OCI-LY7 (cell line): ENCODE results near the gene FNDC5. TPM values are rescaled to one million over a fixed set of nuclear protein-coding genes. Genes with fewer than 3 reads are reported as not detected.

Experiments used
- BruUV-seq: library from RNA; stranded (reverse); fragments of 400-500 nt; replicated peaks from 2 replicates; lab custom pipeline; 2021; lab: Mats Ljungman, UMichigan
- CTCF ChIA-PET: fragments of 300-600 bp; sonication (Branson Sonifier 250); formaldehyde crosslinking; loops from one replicate; lab custom pipeline; 2022; ENCODE audit warnings: antibody characterized with exemption; ENCODE audit not compliant: unreplicated experiment; lab: Charles Lee
- POLR2A ChIA-PET: fragments of 300-600 bp; sonication (Branson Sonifier 250); formaldehyde crosslinking; loops from one replicate; lab custom pipeline; 2022; ENCODE audit warnings: antibody characterized with exemption; lab: Charles Lee
- DNase-seq: peaks from one replicate; pipeline ENCODE4 v3.0.0-alpha.2; 2015; ENCODE audit warnings: low spot score
- H2AFZ ChIP-seq: fragments of 200-600 bp; sonication (generic), shearing (Covaris generic); 2 replicates; pipeline ENCODE4 v1.6.1; 2014; ENCODE audit warnings: mild to moderate bottlenecking, antibody characterized with exemption, low read length, moderate library complexity
- H3K27ac ChIP-seq: fragments of 200-600 bp; sonication (generic); 2 replicates; pipeline ENCODE4 v1.5.1; 2014; ENCODE audit warnings: mixed run types, low read depth, mild to moderate bottlenecking, moderate library complexity, low read length, inconsistent platforms; ENCODE audit not compliant: poor library complexity, severe bottlenecking
- H3K36me3 ChIP-seq: fragments of 200-600 bp; sonication (generic); 2 replicates; pipeline ENCODE4 v1.6.1; 2014; ENCODE audit warnings: mild to moderate bottlenecking, antibody characterized with exemption, low read length, moderate library complexity, mixed read lengths; ENCODE audit not compliant: insufficient read depth
- H3K4me1 ChIP-seq: fragments of 200-600 bp; sonication (generic); 2 replicates; pipeline ENCODE4 v1.5.1; 2014; ENCODE audit warnings: mild to moderate bottlenecking, low read length; ENCODE audit not compliant: insufficient read depth, poor library complexity, severe bottlenecking
- H3K4me2 ChIP-seq: fragments of 200-600 bp; sonication (generic); 2 replicates; pipeline ENCODE4 v1.6.1; 2014; ENCODE audit warnings: mild to moderate bottlenecking, low read length
- H3K4me3 ChIP-seq: fragments of 200-600 bp; sonication (generic); 2 replicates; pipeline ENCODE4 v1.5.1; 2014; ENCODE audit warnings: mild to moderate bottlenecking, low read depth, low read length; ENCODE audit not compliant: poor library complexity, severe bottlenecking
- H3K79me2 ChIP-seq: fragments of 200-600 bp; sonication (generic); 2 replicates; pipeline ENCODE4 v1.6.1; 2016; ENCODE audit warnings: low read depth, mild to moderate bottlenecking, low read length, moderate library complexity, mixed read lengths; ENCODE audit not compliant: insufficient read depth
- H3K9me2 ChIP-seq: fragments of 200-600 bp; sonication (generic); 2 replicates; pipeline ENCODE4 v1.6.1; 2016; ENCODE audit warnings: mild to moderate bottlenecking, low read length, mixed read lengths; ENCODE audit not compliant: insufficient read depth
- H3K9me3 ChIP-seq: fragments of 200-600 bp; sonication (generic); 2 replicates; pipeline ENCODE4 v1.6.1; 2014; ENCODE audit warnings: mild to moderate bottlenecking, mixed run types, low read length, mixed read lengths
- H4K20me1 ChIP-seq: fragments of 200-600 bp; sonication (generic); 2 replicates; pipeline ENCODE4 v1.6.1; 2014; ENCODE audit warnings: mild to moderate bottlenecking, antibody characterized with exemption, low read length, moderate library complexity, mixed read lengths; ENCODE audit not compliant: insufficient read depth
- CTCF ChIP-seq: fragments of 200-600 bp; sonication (generic); conservative IDR thresholded peaks from 2 replicates; pipeline ENCODE4 v1.5.1; 2014; ENCODE audit warnings: mild to moderate bottlenecking, antibody characterized with exemption, low read length, moderate library complexity, mixed read lengths
- EZH2phosphoT487 ChIP-seq: fragments of 200-600 bp; sonication (generic); IDR thresholded peaks from 2 replicates; pipeline ENCODE4 v1.6.1; 2018; ENCODE audit warnings: low read depth, borderline replicate concordance, mild to moderate bottlenecking, mixed run types, antibody characterized with exemption, low read length, moderate library complexity, mixed read lengths
- intact Hi-C: fragments of 100-400 bp; cut with micrococcal nuclease; formaldehyde crosslinking; loops from one replicate; pipeline ENCODE4 v1.10.0; 2022; ENCODE audit not compliant: unreplicated experiment
- total RNA-seq, 2 experiments: library from RNA; depleted of rRNA in 1 of 2; stranded (reverse); fragments of >200 nt in 1 of 2; shearing (Covaris generic) in 1 of 2; gene quantifications; 2 replicates each; pipeline ENCODE4 v1.2.3, GENCODE V29; 2014 to 2022

Gene FNDC5
- total RNA-seq, 2 experiments from 2014 or later: not detected

GRCh38 chr1:32863881-32864245 lies 6.8 kb downstream of the FNDC5 start:
- intact Hi-C loops: no loop called here
- Histone ChIP-seq H3K79me2 (no peaks in the 10 kb centered on the region), H3K4me1 (no peaks in the 10 kb centered on the region), H4K20me1 (no peaks in the 10 kb centered on the region), H3K9me3 (no peaks in the 10 kb centered on the region), H3K36me3 (peaks cover 36% of the 10 kb centered on the region), H3K4me3 (no peak overlapping the region), H2AFZ (no peak overlapping the region), H3K27ac (no peak overlapping the region), H3K9me2 (no peaks in the 10 kb centered on the region), H3K4me2 (no peak overlapping the region)
- CTCF ChIA-PET: no interaction called here
- no peak for DNase-seq
- no TSS peak for BruUV-seq
- POLR2A ChIA-PET: interaction anchor here (1.1 kb wide), 1 partner anchor 13 kb away, joined by 4 read pairs; no protein-coding TSS in a partner anchor
- no peak for TF ChIP-seq CTCF
- no peak for TF ChIP-seq EZH2phosphoT487

GRCh38 chr1:32863218-32863880 lies 7.4 kb downstream of the FNDC5 start:
- no peak overlapping the region for H3K4me2 ChIP-seq
- BruUV-seq: no TSS peak
- H3K4me1 ChIP-seq: no peaks in the 10 kb centered on the region
- H3K9me2 ChIP-seq: no peaks in the 10 kb centered on the region
- H3K79me2 ChIP-seq: no peaks in the 10 kb centered on the region
- no peaks in the 10 kb centered on the region for H4K20me1 ChIP-seq
- peaks cover 41% of the 10 kb centered on the region for H3K36me3 ChIP-seq
- H3K27ac ChIP-seq: no peak overlapping the region
- TF ChIP-seq CTCF: no peak
- no peak for TF ChIP-seq EZH2phosphoT487
- no peaks in the 10 kb centered on the region for H3K9me3 ChIP-seq
- ChIA-PET CTCF (no interaction called here), POLR2A (interaction anchor here (1.1 kb wide), 1 partner anchor 13 kb away, joined by 4 read pairs; no protein-coding TSS in a partner anchor)
- H2AFZ ChIP-seq: no peak overlapping the region
- intact Hi-C loops: no loop called here
- no peak for DNase-seq
- no peak overlapping the region for H3K4me3 ChIP-seq
